SK-N-SH (cell line): ENCODE data around the gene ABRACL. TPM values are rescaled to one million over a fixed set of nuclear protein-coding genes. Genes with fewer than 3 reads are reported as not detected.

Source experiments
- CTCF ChIA-PET: fragments of 300-600, 350-600 bp; formaldehyde crosslinking; extraction: SDS; loops from one replicate; lab custom pipeline; 2021; lab: Yijun Ruan, JAX
- POLR2A ChIA-PET: fragments of 350-600 bp; sonication (Branson Sonifier 250); formaldehyde crosslinking; extraction: SDS; loops from one replicate; lab custom pipeline; 2020; ENCODE audit warnings: antibody characterized with exemption, inconsistent platforms; lab: Yijun Ruan, JAX
- DNase-seq: peaks from one replicate; pipeline ENCODE4 v3.0.0; 2012
- H2AFZ ChIP-seq: fragments of 200-600 bp; sonication (generic); 2 replicates; pipeline ENCODE4 v1.8.1; 2016; ENCODE audit warnings: antibody characterized with exemption, mild to moderate bottlenecking, low read depth
- H3F3A ChIP-seq: fragments of 200-600 bp; sonication (generic); replicated peaks from 2 replicates; pipeline ENCODE3; 2016; ENCODE audit warnings: antibody characterized with exemption, mild to moderate bottlenecking; ENCODE audit not compliant: insufficient read depth
- H3K27ac ChIP-seq, 2 experiments: fragments of 200-500 bp in 1 of 2; fragments of 200-600 bp in 1 of 2; sonication (Bioruptor generic) in 1 of 2; sonication (generic), shearing (Covaris generic) in 1 of 2; 2 replicates each; pipeline versions ENCODE4 v1.5.1 to v1.6.1; 2014 to 2016; ENCODE audit warnings: low read depth in 2 of 2, inconsistent platforms in 1 of 2, low read length in 1 of 2, mild to moderate bottlenecking in 1 of 2, mixed read lengths in 1 of 2
- H3K27me3 ChIP-seq: fragments of 200-600 bp; sonication (generic), shearing (Covaris generic); 2 replicates; pipeline ENCODE4 v1.6.1; 2016; ENCODE audit warnings: mixed run types; ENCODE audit not compliant: insufficient read depth
- H3K36me3 ChIP-seq, 2 experiments: fragments of 200-500 bp in 1 of 2; fragments of 200-600 bp in 1 of 2; sonication (Bioruptor generic) in 1 of 2; sonication (generic) in 1 of 2; replicated peaks in 1 of 2; 2 replicates each; pipeline versions ENCODE3 to v1.5.1; 2014 to 2016; ENCODE audit warnings: low read length in 1 of 2, mild to moderate bottlenecking in 1 of 2; ENCODE audit not compliant: insufficient read depth in 2 of 2, control insufficient read depth in 1 of 2
- H3K4me1 ChIP-seq, 2 experiments: fragments of 200-500 bp in 1 of 2; fragments of 200-600 bp in 1 of 2; sonication (Bioruptor generic) in 1 of 2; sonication (generic), shearing (Covaris generic) in 1 of 2; 2 replicates each; pipeline versions ENCODE4 v1.5.1 to v1.6.1; 2014 to 2016; ENCODE audit warnings: low read depth in 1 of 2, low read length in 1 of 2, mixed run types in 1 of 2; ENCODE audit not compliant: insufficient read depth in 2 of 2, control insufficient read depth in 1 of 2
- H3K4me2 ChIP-seq: fragments of 200-600 bp; sonication (generic), shearing (Covaris generic); 2 replicates; pipeline ENCODE4 v1.6.1; 2017; ENCODE audit warnings: mixed run types
- H3K4me3 ChIP-seq, 2 experiments: fragments of 200-500 bp in 1 of 2; fragments of 200-600 bp in 1 of 2; sonication (Bioruptor generic) in 1 of 2; sonication (generic), shearing (Covaris generic) in 1 of 2; 2 replicates each; pipeline versions ENCODE4 v1.5.1 to v1.8.1; 2014 to 2016; ENCODE audit warnings: low read depth in 2 of 2, inconsistent platforms in 1 of 2, low read length in 1 of 2, mild to moderate bottlenecking in 1 of 2, mixed read lengths in 1 of 2, moderate library complexity in 1 of 2
- H3K79me2 ChIP-seq: fragments of 200-600 bp; sonication (generic); 2 replicates; pipeline ENCODE4 v1.8.1; 2017; ENCODE audit warnings: mild to moderate bottlenecking; ENCODE audit not compliant: insufficient read depth
- H3K9ac ChIP-seq: fragments of 200-600 bp; sonication (generic); 2 replicates; pipeline ENCODE4 v1.6.1; 2017; ENCODE audit warnings: mixed run types
- H3K9me2 ChIP-seq: fragments of 200-600 bp; sonication (generic); 2 replicates; pipeline ENCODE4 v1.6.1; 2017; ENCODE audit warnings: mixed run types
- H3K9me3 ChIP-seq: fragments of 200-600 bp; sonication (generic); 2 replicates; pipeline ENCODE4 v1.6.1; 2017; ENCODE audit warnings: mixed run types, mild to moderate bottlenecking, moderate library complexity
- H4K20me1 ChIP-seq: fragments of 200-600 bp; sonication (generic); 2 replicates; pipeline ENCODE4 v1.6.1; 2017; ENCODE audit warnings: mild to moderate bottlenecking, mixed run types; ENCODE audit not compliant: insufficient read depth
- CTCF ChIP-seq: fragments of 200-600 bp; sonication (generic); IDR thresholded peaks from 2 replicates; pipeline ENCODE4 v1.6.1; 2017; ENCODE audit warnings: antibody characterized with exemption, mild to moderate bottlenecking, moderate library complexity
- ELF1 ChIP-seq: IDR thresholded peaks from 2 replicates; pipeline ENCODE4 v1.4.0; 2012
- FOSL2 ChIP-seq: IDR thresholded peaks from 2 replicates; pipeline ENCODE4 v1.4.0; 2012; ENCODE audit warnings: low read depth, mild to moderate bottlenecking, moderate library complexity, borderline replicate concordance
- FOXJ3 ChIP-seq: sonication (generic); formaldehyde crosslinking; IDR thresholded peaks from 2 replicates; pipeline ENCODE4 v1.5.1; 2020; ENCODE audit warnings: mild to moderate bottlenecking, missing genetic modification reagents
- FOXM1 ChIP-seq: IDR thresholded peaks from 2 replicates; pipeline ENCODE4 v1.4.0; 2012; ENCODE audit warnings: low read depth, mild to moderate bottlenecking
- GABPA ChIP-seq: IDR thresholded peaks from 2 replicates; pipeline ENCODE4 v1.4.0; 2012; ENCODE audit warnings: low read depth, mild to moderate bottlenecking
- GATA2 ChIP-seq: sonication (generic); formaldehyde crosslinking; IDR thresholded peaks from 2 replicates; pipeline ENCODE4 v1.5.0; 2020; ENCODE audit warnings: mild to moderate bottlenecking, missing genetic modification reagents
- JUND ChIP-seq: IDR thresholded peaks from 2 replicates; pipeline ENCODE4 v1.4.0; 2012
- MAX ChIP-seq: IDR thresholded peaks from 2 replicates; pipeline ENCODE4 v1.4.0; 2012; ENCODE audit warnings: low read depth
- MEF2A ChIP-seq: IDR thresholded peaks from 2 replicates; pipeline ENCODE4 v1.4.0; 2012; ENCODE audit warnings: low read depth, borderline replicate concordance
- MXI1 ChIP-seq: IDR thresholded peaks from 2 replicates; pipeline ENCODE4 v1.6.1; 2012; ENCODE audit warnings: mild to moderate bottlenecking, low read depth, low read length, improper control_type of control experiment
- NFIC ChIP-seq: IDR thresholded peaks from 2 replicates; pipeline ENCODE4 v1.4.0; 2012; ENCODE audit warnings: borderline replicate concordance
- NRF1 ChIP-seq: IDR thresholded peaks from 2 replicates; pipeline ENCODE4 v1.6.1; 2012; ENCODE audit warnings: low read depth, mild to moderate bottlenecking, low read length
- RAD21 ChIP-seq: IDR thresholded peaks from 2 replicates; pipeline ENCODE4 v1.6.1; 2012; ENCODE audit warnings: mild to moderate bottlenecking, low read length
- RFX5 ChIP-seq: IDR thresholded peaks from 2 replicates; pipeline ENCODE4 v1.6.1; 2012; ENCODE audit warnings: mild to moderate bottlenecking, improper control_type of control experiment, low read length
- USF1 ChIP-seq: IDR thresholded peaks from 2 replicates; pipeline ENCODE4 v1.4.0; 2012; ENCODE audit warnings: low read depth, borderline replicate concordance
- ZBTB33 ChIP-seq: IDR thresholded peaks from 2 replicates; pipeline ENCODE4 v1.4.0; 2012; ENCODE audit warnings: low read depth, borderline replicate concordance
- WGBS: methylation state at CpG from one replicate; pipeline ENCODE4 v1.1.6; 2017; ENCODE audit warnings: low lambda C conversion rate; 5-methylcytosine and 5-hydroxymethylcytosine counted together
- polyA plus RNA-seq, 3 experiments: library from polyadenylated mRNA; depleted of rRNA; stranded (reverse); fragments of >200 nt; gene quantifications; 2 replicates each; pipeline ENCODE4 v1.2.3, GENCODE V29; 2012
- TF ChIP-seq, protein P1 (sequence below): fragments of 150-350 bp; IDR thresholded peaks from 2 replicates; pipeline ENCODE4 v1.6.1; 2017; ENCODE audit warnings: antibody characterized with exemption, low read length, low read depth, borderline replicate concordance
- TF ChIP-seq, protein P2 (sequence below): IDR thresholded peaks from 2 replicates; pipeline ENCODE4; 2012

The ABRACL gene
- polyA plus RNA-seq, 1 of the 3 experiments (the other 2 are of a cell fraction): 22.9 TPM

- POLR2A ChIA-PET: no interaction called here
- no peak for DNase-seq
These were observed 42.0 kb upstream of the ABRACL start for GRCh38 chr6:138986578-138986977.

DNA sequence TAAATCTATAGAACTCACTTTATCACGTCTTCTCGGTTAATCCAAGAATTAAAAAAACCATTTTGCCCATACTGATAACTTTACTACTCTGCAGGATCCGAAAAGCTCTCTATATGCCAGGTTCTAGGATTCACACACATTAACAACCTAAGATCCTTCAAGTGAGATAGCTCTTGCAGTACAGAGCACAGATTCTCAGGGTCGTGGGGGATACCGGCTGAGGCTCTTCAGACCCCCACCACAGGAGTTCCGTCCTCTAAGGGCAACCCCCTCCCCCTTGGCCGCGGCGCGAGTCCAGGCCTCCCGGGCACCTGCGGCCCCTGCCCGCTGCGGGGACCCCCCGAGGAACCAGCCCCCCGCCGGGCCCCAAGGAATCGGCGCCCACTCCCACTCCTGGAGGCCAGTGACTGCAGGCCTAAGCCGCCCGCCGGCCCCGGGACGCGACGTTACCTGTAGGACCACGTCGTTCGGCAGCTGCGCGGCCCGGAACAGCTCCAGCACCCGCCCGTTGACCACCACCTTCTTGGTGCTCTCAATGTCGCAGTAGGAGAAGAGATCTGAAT is 41.4 kb upstream of the ABRACL start:
- Histone ChIP-seq H3K9me3 (no peaks in the 10 kb centered on the region), H4K20me1 (peaks cover 33% of the 10 kb centered on the region), H3K36me3 (no peaks in the 10 kb centered on the region), H3K79me2 (peaks cover 54% of the 10 kb centered on the region), H3K9ac (peak overlapping the region; percentile 90), H3K4me2 (peak overlapping the region; percentile 73), H3K27ac (peak overlapping the region; percentile 11 to 82; a peak in 2 of 4 replicates), H3K27me3 (no peaks in the 10 kb centered on the region), H3K4me1 (peaks cover 0 to 8% of the 10 kb centered on the region in 2 experiments; a peak in 2 of 4 replicates), H2AFZ (peak overlapping the region; percentile 81; the same call in 1 of the 2 replicates), H3K4me3 (peak overlapping the region; percentile 75 to 80), H3F3A (peaks cover 3% of the 10 kb centered on the region), H3K9me2 (no peaks in the 10 kb centered on the region)
- ChIA-PET CTCF (interaction anchor here (0.6 to 5.3 kb wide), 7 partner anchors 13 to 172 kb away, joined by 3 to 38 read pairs (median 4); no protein-coding TSS in a partner anchor), POLR2A (interaction anchor here (0.7 kb wide), 1 partner anchor 171 kb away, joined by 4 read pairs; no protein-coding TSS in a partner anchor)
- no peak for DNase-seq
- TF ChIP-seq FOXM1 (no peak), FOXJ3 (no peak), GATA2 (no peak), USF1 (no peak), ELF1 (no peak), NRF1 (no peak), CTCF (no peak), NFIC (no peak), RFX5 (no peak), FOSL2 (no peak), ZBTB33 (no peak), GABPA (no peak), MEF2A (no peak), RAD21 (no peak), MXI1 (no peak), MAX (no peak), JUND (no peak)
- TF ChIP-seq, protein P1, sequence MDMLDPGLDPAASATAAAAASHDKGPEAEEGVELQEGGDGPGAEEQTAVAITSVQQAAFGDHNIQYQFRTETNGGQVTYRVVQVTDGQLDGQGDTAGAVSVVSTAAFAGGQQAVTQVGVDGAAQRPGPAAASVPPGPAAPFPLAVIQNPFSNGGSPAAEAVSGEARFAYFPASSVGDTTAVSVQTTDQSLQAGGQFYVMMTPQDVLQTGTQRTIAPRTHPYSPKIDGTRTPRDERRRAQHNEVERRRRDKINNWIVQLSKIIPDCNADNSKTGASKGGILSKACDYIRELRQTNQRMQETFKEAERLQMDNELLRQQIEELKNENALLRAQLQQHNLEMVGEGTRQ: no peak
- TF ChIP-seq, protein P2, sequence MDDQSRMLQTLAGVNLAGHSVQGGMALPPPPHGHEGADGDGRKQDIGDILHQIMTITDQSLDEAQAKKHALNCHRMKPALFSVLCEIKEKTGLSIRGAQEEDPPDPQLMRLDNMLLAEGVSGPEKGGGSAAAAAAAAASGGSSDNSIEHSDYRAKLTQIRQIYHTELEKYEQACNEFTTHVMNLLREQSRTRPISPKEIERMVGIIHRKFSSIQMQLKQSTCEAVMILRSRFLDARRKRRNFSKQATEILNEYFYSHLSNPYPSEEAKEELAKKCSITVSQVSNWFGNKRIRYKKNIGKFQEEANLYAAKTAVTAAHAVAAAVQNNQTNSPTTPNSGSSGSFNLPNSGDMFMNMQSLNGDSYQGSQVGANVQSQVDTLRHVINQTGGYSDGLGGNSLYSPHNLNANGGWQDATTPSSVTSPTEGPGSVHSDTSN: no peak
- 1% methylated on average over 4 of the region's 35 CpGs for WGBS

More at GRCh38 chr6:138986578-138986977, 42.0 kb upstream of the ABRACL start:
- Histone ChIP-seq H3K4me2 (peak overlapping the region; percentile 73), H3F3A (peaks cover 3% of the 10 kb centered on the region), H3K9ac (peak overlapping the region; percentile 90), H3K36me3 (no peaks in the 10 kb centered on the region), H3K27me3 (no peaks in the 10 kb centered on the region), H3K9me2 (no peaks in the 10 kb centered on the region), H3K27ac (peak overlapping the region in 1 of 2 experiments; percentile 82; a peak in 1 of 4 replicates), H3K79me2 (peaks cover 60% of the 10 kb centered on the region), H3K4me1 (peaks cover 0 to 8% of the 10 kb centered on the region in 2 experiments; a peak in 2 of 4 replicates), H3K4me3 (peak overlapping the region; percentile 75 to 80), H4K20me1 (peaks cover 35% of the 10 kb centered on the region), H3K9me3 (no peaks in the 10 kb centered on the region), H2AFZ (peak overlapping the region; percentile 81; the same call in 1 of the 2 replicates)
- WGBS: 3% methylated on average over 3 of the region's 3 CpGs
- CTCF ChIA-PET: interaction anchor here (1.1 to 5.3 kb wide), 4 partner anchors 13 to 171 kb away, joined by 3 to 38 read pairs (median 4); no protein-coding TSS in a partner anchor
- TF ChIP-seq NFIC (no peak), MEF2A (no peak)
